Endodermal cell (in vitro differentiated cells): ENCODE results near the gene BST1. TPM values are rescaled to one million over a fixed set of nuclear protein-coding genes. Genes with fewer than 3 reads are reported as not detected.
A peak's percentile ranks its signal among the peaks of the same experiment; 100 is the strongest.

ENCODE experiments used
- DNase-seq: peaks from one replicate; pipeline ENCODE4 v3.0.0-alpha.2; 2017
- H3K27ac ChIP-seq: 2 replicates; pipeline ENCODE4 v1.5.1; 2013; ENCODE audit warnings: mild to moderate bottlenecking, low read depth, low read length, moderate library complexity
- H3K27me3 ChIP-seq: 2 replicates; pipeline ENCODE4 v1.6.1; 2013; ENCODE audit warnings: mild to moderate bottlenecking, low read length, moderate library complexity; ENCODE audit not compliant: insufficient read depth, control insufficient read depth, poor library complexity, severe bottlenecking
- H3K36me3 ChIP-seq: 2 replicates; pipeline ENCODE4 v1.7.0; 2013; ENCODE audit warnings: mild to moderate bottlenecking, low read length, moderate library complexity; ENCODE audit not compliant: control insufficient read depth, insufficient read depth
- H3K4me1 ChIP-seq: one replicate; pipeline ENCODE4 v1.7.0; 2013; ENCODE audit warnings: low read length; ENCODE audit not compliant: control insufficient read depth, insufficient read depth
- H3K4me3 ChIP-seq: 2 replicates; pipeline ENCODE4 v1.5.1; 2013; ENCODE audit warnings: mild to moderate bottlenecking, low read length, moderate library complexity
- H3K9ac ChIP-seq: 2 replicates; pipeline ENCODE4 v1.6.1; 2013; ENCODE audit warnings: mild to moderate bottlenecking, low read length, moderate library complexity; ENCODE audit not compliant: poor library complexity, severe bottlenecking; ENCODE audit errors: extremely low read depth
- H3K9me3 ChIP-seq: 2 replicates; pipeline ENCODE4 v1.6.1; 2013; ENCODE audit warnings: mild to moderate bottlenecking, low read length, moderate library complexity; ENCODE audit not compliant: control insufficient read depth
- H3K27ac Mint-ChIP-seq: 2 replicates; pipeline ENCODE4 v1.8.0; 2020; ENCODE audit warnings: mixed read lengths
- H3K27me3 Mint-ChIP-seq: 2 replicates; pipeline ENCODE4 v1.8.0; 2021; ENCODE audit warnings: mild to moderate bottlenecking, mixed read lengths; ENCODE audit not compliant: insufficient read depth
- H3K36me3 Mint-ChIP-seq: 2 replicates; pipeline ENCODE4 v1.8.0; 2020; ENCODE audit warnings: low read depth, mixed read lengths
- H3K4me1 Mint-ChIP-seq: 2 replicates; pipeline ENCODE4 v1.8.0; 2020; ENCODE audit warnings: mixed read lengths
- H3K4me3 Mint-ChIP-seq: 2 replicates; pipeline ENCODE4 v1.8.0; 2020; ENCODE audit warnings: mild to moderate bottlenecking, moderate library complexity, mixed read lengths
- H3K9me3 Mint-ChIP-seq: 2 replicates; pipeline ENCODE4 v1.8.0; 2020; ENCODE audit warnings: mild to moderate bottlenecking, mixed read lengths
- CTCF ChIP-seq: fragments of 200-600 bp; sonication (generic); conservative IDR thresholded peaks from 2 replicates; pipeline ENCODE4 v1.5.0; 2021; ENCODE audit warnings: antibody characterized with exemption, mild to moderate bottlenecking
- WGBS, 2 experiments: methylation state at CpG; one replicate each; pipeline versions ENCODE4 v1.1.5 to v1.1.7; 2013; ENCODE audit warnings: missing lambda C conversion rate in 2 of 2, mixed read lengths in 1 of 2; ENCODE audit not compliant: insufficient coverage in 1 of 2, insufficient read length in 1 of 2; 5-methylcytosine and 5-hydroxymethylcytosine counted together
- total RNA-seq, 2 donors: library from RNA; stranded (reverse); fragmentation: NEBNext Ultra II Directional in 1 of 2; extraction: Animal tissue kit (Norgen Biotek cat#: 25700) in 1 of 2; gene quantifications; 2 replicates in 1 of 2; 3 replicates in 1 of 2; pipeline ENCODE4 v1.2.1, GENCODE V29; 2021

The BST1 gene
- total RNA-seq, 2 donors from 2014 or later, result 0.44 to 0.53 TPM

GRCh38 chr4:15777697-15778288 lies 74.9 kb downstream of the BST1 start:
- H3K4me1 Mint-ChIP-seq, result peaks cover 10% of the 10 kb centered on the region
- Histone ChIP-seq H3K36me3 (no peaks in the 10 kb centered on the region), H3K4me3 (peak overlapping the region; percentile 76), H3K27ac (no peak overlapping the region), H3K4me1 (no peaks in the 10 kb centered on the region), H3K9ac (no peak overlapping the region), H3K27me3 (peaks cover 72% of the 10 kb centered on the region), H3K9me3 (no peaks in the 10 kb centered on the region)
- DNase-seq, result no peak
- H3K27ac Mint-ChIP-seq, result no peak overlapping the region
- WGBS, 2 experiments, result 70 to 77% methylated on average over 4 to 7 of the region's 7 CpGs
- H3K36me3 Mint-ChIP-seq, result no peaks in the 10 kb centered on the region
- TF ChIP-seq CTCF, result no peak
- H3K27me3 Mint-ChIP-seq, result peaks cover 82% of the 10 kb centered on the region
- peak overlapping the region; percentile 57 for H3K4me3 Mint-ChIP-seq
- H3K9me3 Mint-ChIP-seq, result no peaks in the 10 kb centered on the region

DNA sequence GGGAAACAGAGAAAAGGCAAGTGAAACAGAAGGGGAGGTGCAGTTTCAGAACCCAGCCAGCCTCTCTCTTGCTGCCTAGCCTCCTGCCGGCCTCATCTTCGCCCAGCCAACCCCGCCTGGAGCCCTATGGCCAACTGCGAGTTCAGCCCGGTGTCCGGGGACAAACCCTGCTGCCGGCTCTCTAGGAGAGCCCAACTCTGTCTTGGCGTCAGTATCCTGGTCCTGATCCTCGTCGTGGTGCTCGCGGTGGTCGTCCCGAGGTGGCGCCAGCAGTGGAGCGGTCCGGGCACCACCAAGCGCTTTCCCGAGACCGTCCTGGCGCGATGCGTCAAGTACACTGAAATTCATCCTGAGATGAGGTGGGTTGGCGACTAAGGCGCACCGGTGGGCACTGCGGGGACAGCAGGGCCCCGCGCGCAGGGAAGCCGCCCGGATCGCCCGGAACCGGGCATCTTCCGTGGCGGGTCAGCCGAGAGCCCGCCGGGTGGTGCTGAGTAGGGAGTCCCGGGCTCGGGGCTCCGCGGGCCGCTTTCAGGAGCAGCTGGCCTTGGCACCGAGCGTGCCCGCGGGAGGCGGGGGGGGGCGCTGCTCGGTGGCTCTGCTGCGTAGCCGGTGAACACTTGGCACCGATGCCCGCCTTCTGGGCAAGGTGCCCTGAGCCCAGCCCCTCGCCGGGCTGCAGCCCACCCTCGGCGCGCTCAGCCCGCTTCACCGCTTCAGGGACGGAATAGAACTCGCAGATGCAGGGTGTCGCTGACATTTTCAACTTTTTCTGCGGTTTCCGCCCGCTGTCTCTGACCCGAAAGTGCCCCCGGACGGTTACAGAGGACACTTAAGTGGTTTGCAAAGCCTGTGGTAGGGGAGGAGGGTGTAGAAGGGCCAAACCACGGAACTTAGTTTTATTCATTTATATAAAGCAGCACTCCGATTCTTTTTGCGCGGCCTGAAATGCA lies 75.7 kb downstream of the BST1 start, which contains the start of gene CD38:
Gene CD38 (plus strand): TSS at position 40 of the 953 bp plus-strand sequence. CDS start 87 bp downstream, at position 127.
- Mint-ChIP-seq H3K9me3 (no peaks in the 10 kb centered on the region), H3K4me1 (peaks cover 10% of the 10 kb centered on the region), H3K36me3 (no peaks in the 10 kb centered on the region), H3K4me3 (peak within 1 kb of the TSS; percentile 57), H3K27ac (no peak within 1 kb of the TSS), H3K27me3 (peaks cover 81% of the 10 kb centered on the region)
- peaks cover 66% of the 10 kb centered on the region for H3K27me3 ChIP-seq
- no peaks in the 10 kb centered on the region for H3K9me3 ChIP-seq
- H3K36me3 ChIP-seq, result no peaks in the 10 kb centered on the region
- no peaks in the 10 kb centered on the region for H3K4me1 ChIP-seq
- 2 to 3% methylated on average over 20 to 76 of the region's 76 CpGs for WGBS, 2 experiments
- peak within 1 kb of the TSS; percentile 76 for H3K4me3 ChIP-seq
- TF ChIP-seq CTCF, result no peak
- H3K9ac ChIP-seq, result peak within 1 kb of the TSS; percentile 11
- H3K27ac ChIP-seq, result no peak within 1 kb of the TSS
- DNase-seq, result peak; percentile 78

DNA sequence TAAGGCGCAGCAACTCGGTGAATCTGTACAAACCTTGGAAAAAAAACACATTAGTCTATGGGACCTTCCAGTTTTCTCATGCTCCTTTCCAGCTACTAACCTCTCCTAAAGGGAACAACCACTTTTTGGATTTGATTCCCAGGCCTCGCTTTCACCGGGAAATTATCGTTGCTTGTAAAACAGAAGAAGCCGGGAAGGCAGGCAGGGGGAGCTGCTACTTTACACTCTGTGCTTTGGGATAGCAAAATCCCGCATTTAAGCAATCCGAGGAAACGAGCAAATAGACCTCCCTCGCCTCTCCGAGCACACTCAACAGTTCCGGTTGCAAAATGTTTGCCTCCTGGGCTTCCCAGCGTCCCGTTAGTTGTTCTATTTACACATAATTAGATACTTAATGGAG lies 76.4 kb downstream of the BST1 start:
- Histone ChIP-seq H3K9ac (no peak overlapping the region), H3K27me3 (peaks cover 66% of the 10 kb centered on the region), H3K4me3 (peak overlapping the region; percentile 76), H3K9me3 (no peaks in the 10 kb centered on the region), H3K36me3 (no peaks in the 10 kb centered on the region), H3K4me1 (no peaks in the 10 kb centered on the region), H3K27ac (no peak overlapping the region)
- Mint-ChIP-seq H3K4me3 (peak overlapping the region; percentile 57), H3K27ac (no peak overlapping the region), H3K36me3 (no peaks in the 10 kb centered on the region), H3K9me3 (no peaks in the 10 kb centered on the region), H3K27me3 (peaks cover 76% of the 10 kb centered on the region), H3K4me1 (peaks cover 10% of the 10 kb centered on the region)
- TF ChIP-seq CTCF, result peak; percentile 64
- WGBS, 2 experiments, result 4 to 7% methylated on average over 8 to 14 of the region's 14 CpGs
- peak; percentile 75 for DNase-seq
